PC-3 (cell line): Measurements from ENCODE around the gene VWC2.

Experiments used
- CTCF ChIP-seq: fragments of 300-600 bp; sonication (generic); conservative IDR thresholded peaks from 2 replicates; pipeline ENCODE4 v1.5.1; 2017; ENCODE audit warnings: antibody characterized with exemption, low read depth, mild to moderate bottlenecking, low read length
- EZH2 ChIP-seq: fragments of 300-600 bp; sonication (generic); IDR thresholded peaks from one replicate; pipeline ENCODE4 v1.6.1; 2017; ENCODE audit warnings: antibody characterized with exemption, mild to moderate bottlenecking, low read length; ENCODE audit not compliant: unreplicated experiment

- no peak for TF ChIP-seq CTCF
- TF ChIP-seq EZH2 = no peak
These were observed 86.9 kb downstream of the VWC2 start for GRCh38 chr7:49860293-49860692.
